GM21529 (cell line): ENCODE data around the gene FIG4.
"Not testable (repeated sequence)": the region's sequence is repeated elsewhere in the genome, so short reads cannot be mapped to it uniquely, and the experiment has no call there.

Experiments used
- ATAC-seq: cut with Tn5 transposase; IDR thresholded peaks from one replicate; pipeline ENCODE4 v1.9.1; 2021; ENCODE audit not compliant: unreplicated experiment

Gene FIG4

GRCh38 chr6:109840796-109841195 is 149.7 kb downstream of the FIG4 start:
- no peak for ATAC-seq

DNA sequence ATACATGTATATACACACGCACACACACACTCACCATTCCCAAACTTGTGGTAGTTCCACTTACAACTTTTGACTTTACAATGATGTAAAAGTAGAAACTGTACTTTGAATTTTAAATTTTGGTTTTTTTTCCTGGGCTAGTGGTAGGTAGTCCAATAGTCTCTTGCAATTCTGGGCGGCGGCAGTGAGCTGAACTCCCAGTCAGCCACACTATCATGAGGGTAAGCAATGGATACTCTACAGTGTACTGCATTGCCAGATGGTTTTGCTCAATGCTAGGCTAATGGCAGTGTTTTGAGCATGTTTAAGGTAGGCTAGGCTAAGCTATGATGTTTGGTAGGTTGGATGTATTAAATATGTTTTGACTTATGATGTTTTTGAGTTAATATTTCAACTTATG is 150.8 kb downstream of the FIG4 start:
- ATAC-seq: no peak

DNA sequence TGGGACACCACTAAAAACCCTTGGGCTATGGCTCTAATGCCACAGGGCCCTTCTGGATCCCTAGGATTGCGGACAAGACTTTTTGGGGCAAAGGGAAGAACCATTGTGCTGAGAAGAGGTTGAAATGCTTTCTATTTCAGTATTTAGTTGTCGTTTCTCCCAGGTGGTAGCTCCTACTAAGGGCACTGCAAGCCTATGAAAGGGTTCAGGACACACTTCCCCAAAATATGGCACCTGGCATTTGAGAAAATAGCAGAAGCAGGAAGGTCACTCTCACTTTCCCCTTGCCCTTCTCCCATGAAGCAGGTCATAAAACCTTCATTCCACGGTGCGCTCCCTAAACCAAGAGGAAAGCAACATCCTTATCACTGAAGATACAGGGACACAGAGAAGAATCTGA is 161.6 kb downstream of the FIG4 start:
- no peak for ATAC-seq

DNA sequence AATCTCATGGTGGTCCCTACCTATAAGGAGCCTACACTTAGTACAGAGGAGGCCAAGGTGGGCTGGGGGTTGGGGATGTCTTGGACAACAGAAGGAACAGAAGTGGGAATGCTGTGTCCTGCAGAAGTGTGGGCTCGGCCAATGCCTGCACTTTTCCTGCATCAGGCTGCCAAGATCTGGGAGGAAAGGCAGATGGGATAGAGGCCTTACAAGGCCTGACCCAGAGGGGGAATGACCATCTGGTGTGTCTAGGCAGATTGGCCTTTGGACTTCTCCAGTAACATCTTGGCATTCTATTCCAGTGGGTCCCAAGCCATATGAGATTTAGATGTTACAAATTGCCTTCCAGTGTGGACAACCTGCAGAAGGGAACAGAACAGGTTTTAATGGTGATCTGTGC is 162.3 kb downstream of the FIG4 start:
- no peak for ATAC-seq

DNA sequence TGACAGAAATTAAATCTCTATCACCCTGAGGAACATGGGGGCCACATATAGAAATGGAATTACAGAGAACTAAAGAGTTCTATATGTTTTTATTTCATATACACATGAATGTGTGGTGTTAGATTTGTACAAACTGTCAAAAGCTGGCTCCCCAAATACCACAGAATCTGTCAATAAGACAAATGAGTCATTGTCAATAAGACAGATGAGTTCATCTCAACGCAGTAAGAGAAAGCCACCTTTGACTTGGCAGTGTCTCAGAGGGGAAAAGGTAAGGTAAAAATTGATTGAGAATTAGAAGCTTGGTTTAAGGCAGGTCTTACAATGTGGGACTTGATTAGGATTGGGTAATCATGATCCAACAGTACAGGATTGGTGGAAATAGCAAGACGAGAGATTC is 162.9 kb downstream of the FIG4 start:
- no peak for ATAC-seq

GRCh38 chr6:109854541-109855308 is 163.6 kb downstream of the FIG4 start:
- no peak for ATAC-seq

GRCh38 chr6:109855476-109856040 is 164.5 kb downstream of the FIG4 start:
- not testable (repeated sequence) for ATAC-seq

GRCh38 chr6:109861946-109862345 is 170.8 kb downstream of the FIG4 start:
- ATAC-seq: no peak

- ATAC-seq: no peak
These were observed 173.0 kb downstream of the FIG4 start for GRCh38 chr6:109864050-109864449.

DNA sequence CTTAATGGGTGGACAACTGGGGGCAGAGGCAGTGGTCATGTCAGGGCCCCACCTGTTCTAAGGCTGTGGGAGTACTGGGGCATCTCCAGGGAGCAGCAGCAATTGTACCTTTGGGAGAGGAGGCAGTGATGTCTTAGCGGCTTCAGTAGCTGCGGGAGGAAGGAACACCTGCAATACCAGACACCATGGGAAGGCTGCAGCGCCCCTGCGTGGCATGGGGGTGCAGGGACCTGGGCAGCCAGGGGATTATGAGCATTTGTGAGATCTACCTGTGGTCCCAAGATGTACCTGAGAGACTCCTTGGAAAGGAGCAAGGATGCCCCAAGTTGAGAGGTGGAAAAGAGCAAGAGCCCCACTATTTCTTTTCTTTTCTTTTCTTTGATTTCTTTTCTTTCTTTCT is 174.9 kb downstream of the FIG4 start:
- no peak for ATAC-seq

DNA sequence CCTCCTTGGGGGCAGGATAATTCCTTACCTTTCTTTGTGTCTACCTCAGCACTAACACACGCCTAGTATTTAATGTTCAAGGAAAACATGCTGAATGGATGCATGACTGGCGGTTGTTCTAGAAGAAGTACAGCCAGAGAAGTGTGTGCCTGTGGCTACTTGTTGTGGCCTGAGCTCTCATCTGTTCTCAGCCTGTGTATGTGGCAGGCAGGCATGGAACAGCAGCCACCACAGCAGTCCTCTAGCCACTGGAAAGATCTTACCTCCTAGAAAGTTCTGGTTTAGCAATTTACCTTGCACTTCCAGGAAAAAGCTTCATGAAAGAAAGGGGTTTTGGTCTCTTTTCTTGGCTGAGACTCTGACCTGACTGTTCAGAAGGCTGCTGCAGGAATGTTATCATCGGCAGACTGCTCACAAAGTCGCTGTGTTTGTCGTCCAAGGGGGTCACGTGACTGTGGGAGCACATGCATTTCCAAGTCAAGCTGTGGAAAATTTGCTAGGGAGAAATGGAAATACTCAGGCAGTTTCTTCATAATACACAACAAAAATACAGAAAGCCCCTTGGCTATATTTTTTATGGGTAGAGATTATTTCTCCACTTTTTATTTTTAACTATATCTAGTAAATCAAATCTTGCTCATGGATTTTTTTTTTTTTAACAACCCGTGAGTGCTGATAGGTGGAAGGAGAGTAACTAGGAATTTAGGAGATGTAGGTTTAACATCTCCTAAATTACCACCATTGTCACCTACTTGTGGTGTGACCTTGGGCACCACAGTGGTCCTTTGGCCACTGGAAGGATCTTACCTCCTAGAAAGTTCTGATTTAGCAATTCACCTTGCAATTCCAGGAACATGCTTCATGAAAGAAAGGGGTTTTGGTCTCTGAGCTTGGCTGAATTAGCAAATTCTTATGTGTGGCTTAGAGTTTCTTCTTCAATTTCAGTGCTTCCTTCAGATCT is 176.2 kb downstream of the FIG4 start:
- ATAC-seq: no peak

DNA sequence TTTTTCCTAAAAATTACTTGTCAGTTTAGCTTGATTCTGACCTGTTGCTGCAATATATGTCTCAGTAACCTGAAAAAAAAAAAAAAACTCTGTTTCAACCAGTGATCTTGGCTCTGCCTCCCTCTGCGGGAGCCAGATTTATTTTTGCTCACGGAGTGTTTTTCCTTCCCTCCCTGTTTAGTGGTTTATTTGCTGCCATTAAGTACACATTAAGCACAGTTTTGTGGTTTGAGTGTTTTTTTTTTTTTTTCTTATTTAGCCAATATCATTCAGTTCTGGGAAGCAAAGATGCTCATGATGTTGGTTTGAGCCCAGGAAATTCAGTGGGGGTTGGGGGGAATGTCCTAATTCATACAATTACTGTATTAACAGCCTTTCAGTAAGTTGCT is 176.9 kb downstream of the FIG4 start:
- no peak for ATAC-seq

DNA sequence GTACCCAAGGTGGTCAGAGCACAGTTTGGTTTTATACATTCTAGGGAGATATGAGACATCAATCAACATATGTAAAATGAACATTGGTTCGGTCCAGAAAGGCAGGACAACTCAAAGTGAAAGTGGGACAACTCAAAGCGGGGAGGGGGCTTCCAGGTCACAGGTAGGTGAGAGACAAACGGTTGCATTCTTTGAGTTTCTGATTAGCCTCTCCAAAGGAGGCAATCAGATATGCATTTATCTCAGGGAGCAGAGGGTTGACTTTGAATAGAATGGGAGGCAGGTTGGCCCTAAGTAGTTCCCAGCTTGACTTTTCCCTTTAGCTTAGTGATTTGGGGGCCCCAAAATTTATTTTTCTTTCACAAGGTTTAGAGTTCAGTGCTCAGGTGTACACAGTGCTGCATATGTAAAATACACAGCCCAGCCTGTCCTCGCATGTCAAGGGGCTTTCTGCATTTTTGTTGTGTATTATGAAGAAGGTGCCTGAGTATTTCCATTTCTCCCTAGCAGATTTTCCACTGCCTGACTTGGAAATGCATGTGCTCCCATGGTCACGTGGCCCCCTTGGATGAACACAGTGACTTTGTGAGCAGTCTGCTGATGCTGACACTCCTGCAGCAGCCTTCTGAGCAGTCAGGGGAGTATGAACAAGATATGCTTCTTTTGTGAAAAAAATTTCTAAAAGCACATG is 178.4 kb downstream of the FIG4 start:
- ATAC-seq: not testable (repeated sequence)

- ATAC-seq: no peak
These were observed 179.0 kb downstream of the FIG4 start for GRCh38 chr6:109870089-109870410.

- ATAC-seq: no peak
These were observed 181.5 kb downstream of the FIG4 start for GRCh38 chr6:109872549-109872948.

- no peak for ATAC-seq
These were observed 182.0 kb downstream of the FIG4 start for GRCh38 chr6:109872968-109873545.

DNA sequence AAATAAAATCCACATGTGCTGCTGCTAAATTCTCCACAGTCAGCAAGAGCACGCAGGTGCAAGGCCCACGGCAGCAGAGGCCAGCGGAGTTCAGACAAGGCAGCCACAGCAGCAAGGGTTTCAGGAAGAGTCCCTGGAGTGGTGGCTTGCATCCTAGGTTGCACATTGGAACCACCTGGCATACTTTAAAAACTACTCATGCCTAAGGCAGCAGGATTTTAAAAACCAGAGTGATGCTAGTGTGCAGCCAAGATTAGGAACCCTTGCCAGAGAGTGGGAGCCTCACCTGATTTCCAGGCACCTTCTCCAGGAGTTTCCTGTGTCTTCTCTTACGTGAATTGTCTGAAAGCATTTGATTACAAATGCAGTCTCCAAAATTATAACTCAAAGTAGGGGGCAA is 183.0 kb downstream of the FIG4 start:
- ATAC-seq: no peak

GRCh38 chr6:109874621-109875020 is 183.5 kb downstream of the FIG4 start:
- no peak for ATAC-seq
